Fibroblast of the conjunctiva (primary cell): ENCODE results near the gene P2RX6.

Experiments
- DNase-seq: peaks from one replicate; pipeline ENCODE4 v3.0.0-alpha.2; 2010; ENCODE audit warnings: low read depth

P2RX6 gene

GRCh38 chr22:20979940-20980453, 35.0 kb upstream of the P2RX6 start:
- no peak for DNase-seq

- DNase-seq, result no peak
These were observed 34.4 kb upstream of the P2RX6 start for GRCh38 chr22:20980523-20980922.

GRCh38 chr22:20980938-20981722, 33.8 kb upstream of the P2RX6 start:
- DNase-seq, result no peak

- DNase-seq, result peak; percentile 63
These were observed 33.0 kb upstream of the P2RX6 start, which contains the start of gene LZTR1 for GRCh38 chr22:20981787-20982562. LZTR1 (plus strand) TSS chr22:20982297; CDS start chr22:20982372, 75 bp downstream.

GRCh38 chr22:20982563-20982882, 32.4 kb upstream of the P2RX6 start:
- no peak for DNase-seq

- no peak for DNase-seq
These were observed 31.7 kb upstream of the P2RX6 start for GRCh38 chr22:20983081-20983771.

GRCh38 chr22:20985720-20986119, 29.2 kb upstream of the P2RX6 start:
- DNase-seq, result no peak

GRCh38 chr22:20986365-20986764, 28.6 kb upstream of the P2RX6 start:
- DNase-seq, result no peak

GRCh38 chr22:20987375-20987774, 27.6 kb upstream of the P2RX6 start:
- no peak for DNase-seq

GRCh38 chr22:20988573-20989322, 26.2 kb upstream of the P2RX6 start:
- no peak for DNase-seq

- DNase-seq, result no peak
These were observed 25.4 kb upstream of the P2RX6 start for GRCh38 chr22:20989323-20990138.

GRCh38 chr22:20990184-20991180, 24.5 kb upstream of the P2RX6 start:
- no peak for DNase-seq

- no peak for DNase-seq
These were observed 23.5 kb upstream of the P2RX6 start for GRCh38 chr22:20991252-20992055.

- DNase-seq, result no peak
These were observed 22.9 kb upstream of the P2RX6 start for GRCh38 chr22:20992056-20992442.

- DNase-seq, result no peak
These were observed 22.3 kb upstream of the P2RX6 start for GRCh38 chr22:20992456-20993303.

GRCh38 chr22:20993304-20994127, 21.4 kb upstream of the P2RX6 start:
- no peak for DNase-seq
